NCI-H82 treated with DMSO at 0.1 percent for 48 hours (cell line): ENCODE measurements around the gene GTF2F1.
"Not testable (repeated sequence)": the region's sequence is repeated elsewhere in the genome, so short reads cannot be mapped to it uniquely, and the experiment has no call there.

Experiments used
- DNase-seq: peaks from one replicate; lab custom pipeline; 2025; ENCODE audit not compliant: unreplicated experiment; lab: John Stamatoyannopoulos, UW

GTF2F1 gene

GRCh38 chr19:6418562-6418932 is 25.6 kb upstream of the GTF2F1 start:
- DNase-seq, result no peak

- DNase-seq, result no peak
These were observed 25.0 kb upstream of the GTF2F1 start for GRCh38 chr19:6417713-6418561.

GRCh38 chr19:6416658-6417405 is 23.9 kb upstream of the GTF2F1 start:
- DNase-seq, result no peak

- no peak for DNase-seq
These were observed 22.7 kb upstream of the GTF2F1 start for GRCh38 chr19:6415591-6416190.

GRCh38 chr19:6414793-6415590 is 22.0 kb upstream of the GTF2F1 start:
- no peak for DNase-seq

- DNase-seq, result no peak
These were observed 21.0 kb upstream of the GTF2F1 start for GRCh38 chr19:6413721-6414643.

- no peak for DNase-seq
These were observed 20.3 kb upstream of the GTF2F1 start for GRCh38 chr19:6413291-6413690.

GRCh38 chr19:6412447-6413091 is 19.6 kb upstream of the GTF2F1 start:
- no peak for DNase-seq

- DNase-seq, result no peak
These were observed 19.1 kb upstream of the GTF2F1 start for GRCh38 chr19:6412061-6412446.

- no peak for DNase-seq
These were observed 16.4 kb upstream of the GTF2F1 start for GRCh38 chr19:6409346-6409745.

GRCh38 chr19:6406401-6406800 is 13.4 kb upstream of the GTF2F1 start:
- no peak for DNase-seq

GRCh38 chr19:6402837-6403608 is 10.1 kb upstream of the GTF2F1 start:
- no peak for DNase-seq

GRCh38 chr19:6402058-6402457 is 9.1 kb upstream of the GTF2F1 start:
- DNase-seq, result no peak

GRCh38 chr19:6400062-6400944 is 7.3 kb upstream of the GTF2F1 start:
- DNase-seq, result not testable (repeated sequence)

GRCh38 chr19:6396305-6396704 is 3.3 kb upstream of the GTF2F1 start:
- no peak for DNase-seq

GRCh38 chr19:6394831-6395230 is 1.9 kb upstream of the GTF2F1 start:
- DNase-seq, result no peak

- DNase-seq, result peak; percentile 44
These were observed 1.0 kb upstream of the GTF2F1 start for GRCh38 chr19:6393983-6394412.
